Keratinocyte (primary cell): ENCODE data around the gene SSH2.

Experiments used
- EZH2 ChIP-seq: IDR thresholded peaks from one replicate; pipeline ENCODE4 v1.6.1; 2012; ENCODE audit warnings: inconsistent platforms, mild to moderate bottlenecking, low read length, moderate library complexity
- TF ChIP-seq, protein P1 (sequence below), 3 experiments: IDR thresholded peaks in 1 of 3; conservative IDR thresholded peaks in 1 of 3; optimal IDR thresholded peaks in 1 of 3; 2 replicates in 2 of 3; 3 replicates in 1 of 3; pipeline versions ENCODE3 to v1.5.1; 2011; ENCODE audit warnings: low read length in 3 of 3, mild to moderate bottlenecking in 3 of 3, moderate library complexity in 2 of 3, control low read depth in 1 of 3, inconsistent platforms in 1 of 3; ENCODE audit not compliant: insufficient read depth in 2 of 3; ENCODE audit errors: extremely low read depth in 1 of 3

DNA sequence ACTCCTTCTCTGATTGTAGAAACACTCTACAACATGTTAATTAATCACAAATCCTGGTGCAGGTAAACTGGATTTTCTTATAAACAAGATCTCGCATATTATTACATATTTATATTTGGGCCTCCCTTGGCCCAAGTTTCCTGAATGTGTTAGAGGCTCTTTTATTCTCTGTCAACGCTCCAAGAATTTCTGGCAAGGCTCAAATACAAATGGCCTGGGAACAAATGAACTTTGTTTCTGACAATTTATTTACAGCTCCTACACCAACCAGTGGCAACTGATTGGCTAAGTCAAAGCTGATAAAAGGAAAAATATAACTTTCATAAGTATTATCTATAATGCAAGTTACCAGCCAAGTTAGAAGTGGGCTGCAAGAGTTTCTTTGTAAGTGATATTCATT is 242.4 kb downstream of the SSH2 start:
- TF ChIP-seq, protein P1, sequence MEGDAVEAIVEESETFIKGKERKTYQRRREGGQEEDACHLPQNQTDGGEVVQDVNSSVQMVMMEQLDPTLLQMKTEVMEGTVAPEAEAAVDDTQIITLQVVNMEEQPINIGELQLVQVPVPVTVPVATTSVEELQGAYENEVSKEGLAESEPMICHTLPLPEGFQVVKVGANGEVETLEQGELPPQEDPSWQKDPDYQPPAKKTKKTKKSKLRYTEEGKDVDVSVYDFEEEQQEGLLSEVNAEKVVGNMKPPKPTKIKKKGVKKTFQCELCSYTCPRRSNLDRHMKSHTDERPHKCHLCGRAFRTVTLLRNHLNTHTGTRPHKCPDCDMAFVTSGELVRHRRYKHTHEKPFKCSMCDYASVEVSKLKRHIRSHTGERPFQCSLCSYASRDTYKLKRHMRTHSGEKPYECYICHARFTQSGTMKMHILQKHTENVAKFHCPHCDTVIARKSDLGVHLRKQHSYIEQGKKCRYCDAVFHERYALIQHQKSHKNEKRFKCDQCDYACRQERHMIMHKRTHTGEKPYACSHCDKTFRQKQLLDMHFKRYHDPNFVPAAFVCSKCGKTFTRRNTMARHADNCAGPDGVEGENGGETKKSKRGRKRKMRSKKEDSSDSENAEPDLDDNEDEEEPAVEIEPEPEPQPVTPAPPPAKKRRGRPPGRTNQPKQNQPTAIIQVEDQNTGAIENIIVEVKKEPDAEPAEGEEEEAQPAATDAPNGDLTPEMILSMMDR (optimal IDR thresholded peaks at IDR 0.05 in 1 of 3, IDR thresholded peaks at IDR 0.05 in 1 of 3, conservative IDR thresholded peaks at IDR 0.05 in 1 of 3; ENCODE audit: extremely low read depth in 1 of 3, insufficient read depth in 2 of 3, low read length in 3 of 3): no peak
- no peak for TF ChIP-seq EZH2
